Fibroblast of pulmonary artery (primary cell): ENCODE data around the gene NFYC.

Source experiments
- DNase-seq: peaks from one replicate; pipeline ENCODE4 v3.0.0-alpha.2; 2010; ENCODE audit warnings: low read depth
- H3K4me3 ChIP-seq: replicated peaks from 2 replicates; pipeline ENCODE4 v1.5.1; 2011; ENCODE audit warnings: low read depth, mild to moderate bottlenecking, control low read depth, low read length, moderate library complexity
- TF ChIP-seq, protein P1 (sequence below): IDR thresholded peaks from 2 replicates; pipeline ENCODE4 v1.5.1; 2011; ENCODE audit warnings: mild to moderate bottlenecking, control low read depth, low read length, inconsistent platforms; ENCODE audit errors: missing control alignments

The NFYC gene

GRCh38 chr1:40691538-40692428 lies at the start of gene NFYC:
Gene NFYC, plus strand, starts transcription at chr1:40691704. Its CDS starts 47,140 bp downstream, at chr1:40738844.
- peak; percentile 98 for DNase-seq
- TF ChIP-seq, protein P1, sequence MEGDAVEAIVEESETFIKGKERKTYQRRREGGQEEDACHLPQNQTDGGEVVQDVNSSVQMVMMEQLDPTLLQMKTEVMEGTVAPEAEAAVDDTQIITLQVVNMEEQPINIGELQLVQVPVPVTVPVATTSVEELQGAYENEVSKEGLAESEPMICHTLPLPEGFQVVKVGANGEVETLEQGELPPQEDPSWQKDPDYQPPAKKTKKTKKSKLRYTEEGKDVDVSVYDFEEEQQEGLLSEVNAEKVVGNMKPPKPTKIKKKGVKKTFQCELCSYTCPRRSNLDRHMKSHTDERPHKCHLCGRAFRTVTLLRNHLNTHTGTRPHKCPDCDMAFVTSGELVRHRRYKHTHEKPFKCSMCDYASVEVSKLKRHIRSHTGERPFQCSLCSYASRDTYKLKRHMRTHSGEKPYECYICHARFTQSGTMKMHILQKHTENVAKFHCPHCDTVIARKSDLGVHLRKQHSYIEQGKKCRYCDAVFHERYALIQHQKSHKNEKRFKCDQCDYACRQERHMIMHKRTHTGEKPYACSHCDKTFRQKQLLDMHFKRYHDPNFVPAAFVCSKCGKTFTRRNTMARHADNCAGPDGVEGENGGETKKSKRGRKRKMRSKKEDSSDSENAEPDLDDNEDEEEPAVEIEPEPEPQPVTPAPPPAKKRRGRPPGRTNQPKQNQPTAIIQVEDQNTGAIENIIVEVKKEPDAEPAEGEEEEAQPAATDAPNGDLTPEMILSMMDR = no peak
- H3K4me3 ChIP-seq = peak within 1 kb of the TSS; percentile 75

- no peak overlapping the region for H3K4me3 ChIP-seq
- DNase-seq = no peak
- TF ChIP-seq, protein P1 = no peak
Measured at GRCh38 chr1:40645118-40645680, 46.3 kb upstream of the NFYC start.

DNA sequence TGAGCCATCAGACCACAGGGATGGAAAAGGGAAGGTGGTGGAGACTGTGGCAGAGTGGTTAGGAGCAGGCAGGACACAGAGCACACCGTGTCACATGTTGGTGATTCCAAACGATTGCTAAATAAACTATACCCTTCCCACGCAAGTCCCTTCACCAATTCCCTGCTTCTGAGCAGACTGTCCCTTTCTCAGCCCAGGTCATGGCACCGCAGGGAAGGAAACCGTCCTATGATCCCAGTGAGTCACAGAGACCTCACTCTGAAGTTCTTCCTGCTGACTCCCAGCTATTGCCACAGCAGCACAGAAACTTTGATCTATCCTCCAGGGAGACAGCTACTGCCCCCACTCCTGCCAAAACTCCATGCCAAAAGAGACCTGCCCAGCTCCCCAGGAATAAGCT lies 45.2 kb upstream of the NFYC start:
- TF ChIP-seq, protein P1 = no peak
- peak; percentile 54 for DNase-seq
- H3K4me3 ChIP-seq = no peak overlapping the region

GRCh38 chr1:40648200-40648599 lies 43.3 kb upstream of the NFYC start:
- no peak overlapping the region for H3K4me3 ChIP-seq
- DNase-seq = no peak
- TF ChIP-seq, protein P1 = no peak

- no peak overlapping the region for H3K4me3 ChIP-seq
- DNase-seq = no peak
- TF ChIP-seq, protein P1 = no peak
Measured at GRCh38 chr1:40648928-40649591, 42.4 kb upstream of the NFYC start.

- TF ChIP-seq, protein P1 = no peak
- no peak for DNase-seq
- H3K4me3 ChIP-seq = no peak overlapping the region
Measured at GRCh38 chr1:40649592-40649930, 41.9 kb upstream of the NFYC start.
